Stomach (tissue), 9 donors: ENCODE measurements around the gene LTB4R2. TPM values are rescaled to one million over a fixed set of nuclear protein-coding genes. Genes with fewer than 3 reads are reported as not detected.
A peak's percentile ranks its signal among the peaks of the same experiment; 100 is the strongest.

Experiments
- DNase-seq, 2 donors: peaks; one replicate each; pipeline versions ENCODE4 v3.0.0 to v3.0.0-alpha.2; 2013 to 2019
- H3K27ac ChIP-seq, 5 donors: fragments of 200-600 bp in 4 of 5; sonication (generic) in 4 of 5; one replicate each; pipeline ENCODE4 v1.5.1; 2013 to 2019; ENCODE audit warnings: mild to moderate bottlenecking in 1 of 5, moderate library complexity in 1 of 5
- H3K27me3 ChIP-seq, 3 donors: fragments of 200-600 bp; sonication (generic); one replicate each; pipeline ENCODE4 v1.5.1; 2017 to 2019; ENCODE audit warnings: mixed run types in 1 of 3
- H3K36me3 ChIP-seq, 4 donors: fragments of 200-600 bp; sonication (generic); 1 replicate in 3 of 4; 2 replicates in 1 of 4; pipeline ENCODE4 v1.5.1; 2016 to 2019
- H3K4me1 ChIP-seq, 4 donors: fragments of 200-600 bp; sonication (generic); one replicate each; pipeline ENCODE4 v1.5.1; 2016 to 2019
- H3K4me3 ChIP-seq, 4 donors: fragments of 200-600 bp; sonication (generic) in 3 of 4; one replicate each; pipeline ENCODE4 v1.5.1; 2016 to 2019; ENCODE audit warnings: mild to moderate bottlenecking in 1 of 4
- H3K9me3 ChIP-seq, 4 donors: fragments of 200-600 bp; sonication (generic); one replicate each; pipeline ENCODE4 v1.5.1; 2016 to 2019
- CTCF ChIP-seq, 7 experiments: fragments of 450-650 bp in 4 of 7; fragments of 200-600 bp in 3 of 7; sonication (generic) in 3 of 7; IDR thresholded peaks; one replicate each; pipeline ENCODE4 v1.5.1; 2016 to 2019; ENCODE audit warnings: antibody characterized with exemption in 7 of 7, control low read depth in 2 of 7, mild to moderate bottlenecking in 1 of 7
- EP300 ChIP-seq: sonication (generic); formaldehyde crosslinking; IDR thresholded peaks from one replicate; pipeline ENCODE4 v1.6.1; 2017; ENCODE audit warnings: antibody characterized with exemption
- POLR2A ChIP-seq, 4 donors: fragments of 450-650 bp; IDR thresholded peaks; one replicate each; pipeline ENCODE4 v1.6.1; 2016; ENCODE audit warnings: antibody characterized with exemption in 4 of 4, control low read depth in 2 of 4, mild to moderate bottlenecking in 1 of 4, moderate library complexity in 1 of 4
- POLR2AphosphoS5 ChIP-seq, 3 donors: sonication (generic); formaldehyde crosslinking; IDR thresholded peaks; one replicate each; pipeline ENCODE4 v1.6.1; 2016; ENCODE audit warnings: antibody characterized with exemption in 3 of 3
- WGBS, 5 donors: extraction: QIAGEN DNeasy Blood & Tissue Kit in 3 of 5; methylation state at CpG; one replicate each; pipeline versions ENCODE4 v1.1.5 to v1.1.7; 2013 to 2018; 5-methylcytosine and 5-hydroxymethylcytosine counted together
- intact Hi-C: fragments of 100-400 bp; cut with DNase I; formaldehyde crosslinking; loops from one replicate; pipeline ENCODE4 v1.15.1; 2023; ENCODE audit warnings: low total_unique reads
- polyA plus RNA-seq, 3 donors: library from polyadenylated mRNA; stranded (reverse); fragments of 200-250 nt; gene quantifications; one replicate each; pipeline ENCODE4 v1.2.3, GENCODE V29; 2013
- small RNA-seq, 4 donors: library from RNA; depleted of rRNA; stranded (forward); fragments of <200 nt; gene quantifications; one replicate each; pipeline ENCODE3, GENCODE V24; 2016
- total RNA-seq, 5 donors: library from RNA; depleted of rRNA; stranded (reverse); fragments of >200 nt; gene quantifications; one replicate each; pipeline versions ENCODE4 v1.1.0 to v1.2.3, GENCODE V29; 2014 to 2016
- donor health status: healthy with polysubstance abuse.
- donor health status: Bipolar disorder and iron deficiency.
- donor health status: healthy.

Gene LTB4R2
- total and polyA plus RNA-seq, 8 donors = 0.25 to 71.5 (median 11.0) TPM; not detected in 2

GRCh38 chr14:24355009-24355408 is 45.1 kb downstream of the LTB4R2 start:
- TF ChIP-seq CTCF (IDR thresholded peaks at IDR 0.05) = no peak
- no peak for TF ChIP-seq EP300
- no peak for TF ChIP-seq POLR2A (IDR thresholded peaks at IDR 0.05)
- no peak for TF ChIP-seq POLR2AphosphoS5 (IDR thresholded peaks at IDR 0.05)
- WGBS, 5 donors = 86 to 91% (median 88%) methylated on average over 7 of the region's 7 CpGs
- intact Hi-C loops = no loop called here

GRCh38 chr14:24356208-24356607 is 46.3 kb downstream of the LTB4R2 start:
- peaks cover 0 to 22% (median 11%) of the 10 kb centered on the region in 4 donors for H3K4me1 ChIP-seq
- H3K27ac ChIP-seq = no peak overlapping the region
- intact Hi-C loops = no loop called here
- DNase-seq = no peak
- WGBS, 5 donors = 88 to 97% (median 91%) methylated on average over 4 of the region's 4 CpGs
- H3K27me3 ChIP-seq = peaks cover 0 to 11% (median 0%) of the 10 kb centered on the region in 3 donors
- H3K36me3 ChIP-seq = no peaks in the 10 kb centered on the region
- no peak overlapping the region for H3K4me3 ChIP-seq
- TF ChIP-seq POLR2AphosphoS5 (IDR thresholded peaks at IDR 0.05) = no peak
- no peak for TF ChIP-seq EP300
- TF ChIP-seq POLR2A (IDR thresholded peaks at IDR 0.05) = no peak
- no peak for TF ChIP-seq CTCF (IDR thresholded peaks at IDR 0.05)
- H3K9me3 ChIP-seq = no peaks in the 10 kb centered on the region

More at GRCh38 chr14:24355009-24355408, 45.1 kb downstream of the LTB4R2 start:
- peak overlapping the region in 1 of 5 donors; percentile 71 for H3K27ac ChIP-seq
- H3K4me1 ChIP-seq = peaks cover 0 to 22% (median 11%) of the 10 kb centered on the region in 4 donors
- no peaks in the 10 kb centered on the region for H3K36me3 ChIP-seq
- H3K4me3 ChIP-seq = no peak overlapping the region
- no peak for DNase-seq
- H3K27me3 ChIP-seq = peaks cover 0 to 11% (median 0%) of the 10 kb centered on the region in 3 donors
- H3K9me3 ChIP-seq = no peaks in the 10 kb centered on the region

- Histone ChIP-seq H3K9me3 (no peaks in the 10 kb centered on the region), H3K27ac (no peak overlapping the region), H3K36me3 (no peaks in the 10 kb centered on the region), H3K27me3 (peaks cover 0 to 6% (median 0%) of the 10 kb centered on the region in 3 donors), H3K4me1 (peaks cover 2 to 6% (median 6%) of the 10 kb centered on the region in 4 donors), H3K4me3 (no peak overlapping the region)
- intact Hi-C loops = no loop called here
- WGBS, 5 donors = 89 to 96% (median 92%) methylated on average over 3 of the region's 3 CpGs
- DNase-seq = no peak
- no peak for TF ChIP-seq POLR2AphosphoS5 (IDR thresholded peaks at IDR 0.05)
- TF ChIP-seq POLR2A (IDR thresholded peaks at IDR 0.05) = no peak
- TF ChIP-seq CTCF (IDR thresholded peaks at IDR 0.05) = no peak
Measured at GRCh38 chr14:24360281-24360680, 50.3 kb downstream of the LTB4R2 start.

GRCh38 chr14:24361326-24361725 is 51.4 kb downstream of the LTB4R2 start:
- 69 to 82% (median 79%) methylated on average over 2 of the region's 2 CpGs for WGBS, 5 donors
- intact Hi-C loops = no loop called here

More at GRCh38 chr14:24361326-24361725, 51.4 kb downstream of the LTB4R2 start:
- Histone ChIP-seq H3K27ac (no peak overlapping the region), H3K9me3 (no peaks in the 10 kb centered on the region), H3K27me3 (peaks cover 0 to 12% (median 0%) of the 10 kb centered on the region in 3 donors), H3K4me1 (peaks cover 12 to 16% (median 16%) of the 10 kb centered on the region in 4 donors), H3K4me3 (no peak overlapping the region), H3K36me3 (no peaks in the 10 kb centered on the region)
- no peak for DNase-seq
- no peak for TF ChIP-seq EP300
- TF ChIP-seq CTCF (IDR thresholded peaks at IDR 0.05) = no peak
- TF ChIP-seq POLR2A (IDR thresholded peaks at IDR 0.05) = no peak
- TF ChIP-seq POLR2AphosphoS5 (IDR thresholded peaks at IDR 0.05) = no peak

Small RNA genes within 50 kb of the gene (small RNA-seq; reads per million reads assigned to genes)
- gene RF00026 = 0 reads per million in 4 donors

Other genes with a start within 250 kb of the LTB4R2 start
Only the 30 nearest of the 33 such genes appear.
- gene DCAF11, start 195.4 kb upstream of the LTB4R2 start, total RNA-seq = 100 to 1,000 TPM in 2 of 5 donors, 10 to 100 TPM in 3; 50.4 to 396 (median 84.5) TPM
- 10 to 100 TPM; 27.7 to 68.3 (median 38.9) TPM for gene DCAF11, start 195.4 kb upstream of the LTB4R2 start, polyA plus RNA-seq
- gene NRL, start 195.2 kb upstream of the LTB4R2 start, total RNA-seq = 10 to 100 TPM in 2 of 5 donors, 1 to 10 TPM in 1, under 1 TPM in 1, not detected in 1; 0.92 to 69.2 (median 13.0) TPM
- 1 to 10 TPM; 1.2 to 1.3 (median 1.2) TPM for gene NRL, start 195.2 kb upstream of the LTB4R2 start, polyA plus RNA-seq
- 10 to 100 TPM in 1 of 5 donors, under 1 TPM in 1, not detected in 3; 0.87 to 80.5 TPM for gene FITM1, start 179.5 kb upstream of the LTB4R2 start, total RNA-seq
- gene FITM1, start 179.5 kb upstream of the LTB4R2 start, polyA plus RNA-seq = 1 to 10 TPM; 1.9 to 2.6 (median 2.2) TPM
- gene PSME1, start 173.9 kb upstream of the LTB4R2 start, total RNA-seq = 100 to 1,000 TPM in 1 of 5 donors, 10 to 100 TPM in 4; 38.5 to 129 (median 91.1) TPM
- 100 to 1,000 TPM; 217 to 322 (median 310) TPM for gene PSME1, start 173.9 kb upstream of the LTB4R2 start, polyA plus RNA-seq
- 10 to 100 TPM in 1 of 5 donors, 1 to 10 TPM in 4; 1.3 to 33.9 (median 4.6) TPM for gene EMC9, start 168.5 kb upstream of the LTB4R2 start, total RNA-seq
- gene EMC9, start 168.5 kb upstream of the LTB4R2 start, polyA plus RNA-seq = 10 to 100 TPM; 32.0 to 59.6 (median 42.9) TPM
- 100 to 1,000 TPM in 2 of 5 donors, 10 to 100 TPM in 3; 62.4 to 339 (median 83.9) TPM for gene PSME2, start 163.5 kb upstream of the LTB4R2 start, total RNA-seq
- gene PSME2, start 163.5 kb upstream of the LTB4R2 start, polyA plus RNA-seq = 100 to 1,000 TPM; 302 to 421 (median 403) TPM
- 100 to 1,000 TPM in 2 of 5 donors, 10 to 100 TPM in 3; 53.2 to 523 (median 94.2) TPM for gene RNF31, start 162.6 kb upstream of the LTB4R2 start, total RNA-seq
- gene RNF31, start 162.6 kb upstream of the LTB4R2 start, polyA plus RNA-seq = 10 to 100 TPM; 64.0 to 88.7 (median 68.6) TPM
- 100 to 1,000 TPM in 2 of 5 donors, 10 to 100 TPM in 2, 1 to 10 TPM in 1; 1.4 to 143 (median 91.4) TPM for gene IRF9, start 148.9 kb upstream of the LTB4R2 start, total RNA-seq
- gene IRF9, start 148.9 kb upstream of the LTB4R2 start, polyA plus RNA-seq = 100 to 1,000 TPM in 1 of 3 donors, 10 to 100 TPM in 2; 64.6 to 101 (median 65.1) TPM
- 100 to 1,000 TPM in 1 of 5 donors, 10 to 100 TPM in 4; 14.5 to 122 (median 45.5) TPM for gene REC8, start 138.1 kb upstream of the LTB4R2 start, total RNA-seq
- 10 to 100 TPM; 20.9 to 64.4 (median 38.7) TPM for gene REC8, start 138.1 kb upstream of the LTB4R2 start, polyA plus RNA-seq
- gene IPO4, start 121.3 kb upstream of the LTB4R2 start, total RNA-seq = 100 to 1,000 TPM in 1 of 5 donors, 10 to 100 TPM in 4; 14.3 to 227 (median 23.9) TPM
- gene IPO4, start 121.3 kb upstream of the LTB4R2 start, polyA plus RNA-seq = 10 to 100 TPM in 1 of 3 donors, 1 to 10 TPM in 2; 9.3 to 15.2 (median 9.8) TPM
- 10 to 100 TPM in 4 of 5 donors, 1 to 10 TPM in 1; 6.4 to 79.7 (median 31.6) TPM for gene TM9SF1, start 114.7 kb upstream of the LTB4R2 start, total RNA-seq
- 10 to 100 TPM; 14.6 to 28.2 (median 14.7) TPM for gene TM9SF1, start 114.7 kb upstream of the LTB4R2 start, polyA plus RNA-seq
- gene TSSK4, start 104.4 kb upstream of the LTB4R2 start, total RNA-seq = under 1 TPM in 1 of 5 donors, not detected in 4; 0.73 TPM
- not detected for gene TSSK4, start 104.4 kb upstream of the LTB4R2 start, polyA plus RNA-seq
- 10 to 100 TPM in 4 of 5 donors, not detected in 1; 27.8 to 37.2 (median 31.8) TPM for gene CHMP4A, start 96.7 kb upstream of the LTB4R2 start, total RNA-seq
- gene CHMP4A, start 96.7 kb upstream of the LTB4R2 start, polyA plus RNA-seq = 100 to 1,000 TPM in 1 of 3 donors, 10 to 100 TPM in 2; 66.5 to 135 (median 70.7) TPM
- gene MDP1, start 94.1 kb upstream of the LTB4R2 start, total RNA-seq = 10 to 100 TPM in 3 of 5 donors, 1 to 10 TPM in 1, not detected in 1; 9.3 to 16.1 (median 14.2) TPM
- gene MDP1, start 94.1 kb upstream of the LTB4R2 start, polyA plus RNA-seq = 10 to 100 TPM; 25.6 to 26.9 (median 26.2) TPM
- 100 to 1,000 TPM in 3 of 5 donors, 10 to 100 TPM in 1, not detected in 1; 85.4 to 166 (median 132) TPM for gene NEDD8, start 77.8 kb upstream of the LTB4R2 start, total RNA-seq
- 100 to 1,000 TPM; 235 to 244 (median 237) TPM for gene NEDD8, start 77.8 kb upstream of the LTB4R2 start, polyA plus RNA-seq
- 100 to 1,000 TPM in 1 of 5 donors, 10 to 100 TPM in 4; 13.9 to 204 (median 31.2) TPM for gene GMPR2, start 77.2 kb upstream of the LTB4R2 start, total RNA-seq
- 10 to 100 TPM; 48.3 to 85.7 (median 53.9) TPM for gene GMPR2, start 77.2 kb upstream of the LTB4R2 start, polyA plus RNA-seq
- gene TINF2, start 67.5 kb upstream of the LTB4R2 start, total RNA-seq = 10 to 100 TPM in 4 of 5 donors, 1 to 10 TPM in 1; 7.2 to 63.6 (median 39.1) TPM
- gene TINF2, start 67.5 kb upstream of the LTB4R2 start, polyA plus RNA-seq = 10 to 100 TPM; 46.6 to 61.1 (median 50.6) TPM
- 10 to 100 TPM in 1 of 5 donors, 1 to 10 TPM in 4; 2.6 to 11.7 (median 4.9) TPM for gene TGM1, start 47.0 kb upstream of the LTB4R2 start, total RNA-seq
- gene TGM1, start 47.0 kb upstream of the LTB4R2 start, polyA plus RNA-seq = 100 to 1,000 TPM in 1 of 3 donors, 1 to 10 TPM in 2; 1.7 to 131 (median 5.3) TPM
- 100 to 1,000 TPM in 4 of 5 donors, 10 to 100 TPM in 1; 16.0 to 230 (median 187) TPM for gene RABGGTA, start 38.5 kb upstream of the LTB4R2 start, total RNA-seq
- gene RABGGTA, start 38.5 kb upstream of the LTB4R2 start, polyA plus RNA-seq = 10 to 100 TPM; 33.8 to 68.4 (median 41.9) TPM
- 10 to 100 TPM in 3 of 5 donors, 1 to 10 TPM in 2; 5.3 to 71.9 (median 17.4) TPM for gene DHRS1, start 10.4 kb upstream of the LTB4R2 start, total RNA-seq
- 10 to 100 TPM; 20.1 to 52.1 (median 30.1) TPM for gene DHRS1, start 10.4 kb upstream of the LTB4R2 start, polyA plus RNA-seq
- gene NOP9, start 10.3 kb upstream of the LTB4R2 start, total RNA-seq = 10 to 100 TPM in 4 of 5 donors, 1 to 10 TPM in 1; 5.4 to 25.7 (median 12.8) TPM
- gene NOP9, start 10.3 kb upstream of the LTB4R2 start, polyA plus RNA-seq = 10 to 100 TPM in 1 of 3 donors, 1 to 10 TPM in 2; 6.5 to 11.8 (median 8.4) TPM
- 10 to 100 TPM in 2 of 5 donors, 1 to 10 TPM in 3; 5.0 to 11.2 (median 6.4) TPM for gene CIDEB, start 2.2 kb upstream of the LTB4R2 start, total RNA-seq
- gene CIDEB, start 2.2 kb upstream of the LTB4R2 start, polyA plus RNA-seq = 10 to 100 TPM in 1 of 3 donors, 1 to 10 TPM in 2; 6.0 to 14.2 (median 6.0) TPM
- 10 to 100 TPM in 3 of 5 donors, 1 to 10 TPM in 1, not detected in 1; 3.3 to 92.8 (median 24.6) TPM for gene LTB4R, start 1.4 kb downstream of the LTB4R2 start, total RNA-seq
- gene LTB4R, start 1.4 kb downstream of the LTB4R2 start, polyA plus RNA-seq = 10 to 100 TPM in 1 of 3 donors, 1 to 10 TPM in 2; 1.4 to 67.2 (median 4.1) TPM
- 100 to 1,000 TPM in 1 of 5 donors, 10 to 100 TPM in 4; 18.2 to 118 (median 33.3) TPM for gene ADCY4, start 24.9 kb downstream of the LTB4R2 start, total RNA-seq
- gene ADCY4, start 24.9 kb downstream of the LTB4R2 start, polyA plus RNA-seq = 10 to 100 TPM; 15.2 to 18.9 (median 18.8) TPM
- gene RIPK3, start 29.9 kb downstream of the LTB4R2 start, total RNA-seq = 10 to 100 TPM in 4 of 5 donors, 1 to 10 TPM in 1; 6.4 to 42.6 (median 12.5) TPM
- gene RIPK3, start 29.9 kb downstream of the LTB4R2 start, polyA plus RNA-seq = 10 to 100 TPM; 12.7 to 18.3 (median 14.3) TPM
- 10 to 100 TPM; 20.1 to 64.8 (median 33.0) TPM for gene NFATC4, start 58.0 kb downstream of the LTB4R2 start, total RNA-seq
- 100 to 1,000 TPM in 1 of 3 donors, 10 to 100 TPM in 2; 71.4 to 119 (median 99.0) TPM for gene NFATC4, start 58.0 kb downstream of the LTB4R2 start, polyA plus RNA-seq
- 10 to 100 TPM in 2 of 5 donors, 1 to 10 TPM in 3; 2.9 to 16.0 (median 8.1) TPM for gene NYNRIN, start 88.9 kb downstream of the LTB4R2 start, total RNA-seq
- 1 to 10 TPM; 2.3 to 3.3 (median 2.3) TPM for gene NYNRIN, start 88.9 kb downstream of the LTB4R2 start, polyA plus RNA-seq
- gene CBLN3, start 119.5 kb downstream of the LTB4R2 start, total RNA-seq = 1 to 10 TPM in 3 of 5 donors, not detected in 2; 2.0 to 4.2 (median 3.8) TPM
- gene CBLN3, start 119.5 kb downstream of the LTB4R2 start, polyA plus RNA-seq = 1 to 10 TPM in 2 of 3 donors, under 1 TPM in 1; 0.81 to 2.1 (median 1.4) TPM
- gene KHNYN, start 119.8 kb downstream of the LTB4R2 start, total RNA-seq = 100 to 1,000 TPM in 1 of 5 donors, 10 to 100 TPM in 4; 63.4 to 348 (median 77.2) TPM
- 10 to 100 TPM; 13.9 to 23.4 (median 22.9) TPM for gene KHNYN, start 119.8 kb downstream of the LTB4R2 start, polyA plus RNA-seq
- gene SDR39U1, start 132.6 kb downstream of the LTB4R2 start, total RNA-seq = 10 to 100 TPM; 10.8 to 71.2 (median 42.4) TPM
- gene SDR39U1, start 132.6 kb downstream of the LTB4R2 start, polyA plus RNA-seq = 10 to 100 TPM; 37.0 to 64.8 (median 41.8) TPM